Thymus (tissue), 11 donors: ENCODE results near the gene RRP8. TPM values are rescaled to one million over a fixed set of nuclear protein-coding genes. Genes with fewer than 3 reads are reported as not detected.

Experiments
- DNase-seq, 9 donors: peaks; one replicate each; pipeline ENCODE4 v3.0.0-alpha.2; 2013; ENCODE audit warnings: low spot score in 9 of 9, low read depth in 6 of 9, missing footprints in 1 of 9
- H3K27ac ChIP-seq, 2 donors: one replicate each; pipeline ENCODE4 v1.5.1; 2013; ENCODE audit warnings: control low read depth in 1 of 2, low read depth in 1 of 2, low read length in 1 of 2, mild to moderate bottlenecking in 1 of 2, moderate library complexity in 1 of 2
- H3K27me3 ChIP-seq, 2 donors: one replicate each; pipeline ENCODE4 v1.5.1; 2013; ENCODE audit warnings: low read length in 1 of 2; ENCODE audit not compliant: control insufficient read depth in 2 of 2, insufficient read depth in 1 of 2
- H3K36me3 ChIP-seq, 2 donors: one replicate each; pipeline ENCODE4 v1.5.1; 2013; ENCODE audit warnings: low read length in 1 of 2, mild to moderate bottlenecking in 1 of 2, moderate library complexity in 1 of 2; ENCODE audit not compliant: control insufficient read depth in 2 of 2, insufficient read depth in 2 of 2
- H3K4me1 ChIP-seq, 2 donors: one replicate each; pipeline ENCODE4 v1.5.1; 2013; ENCODE audit warnings: low read length in 2 of 2; ENCODE audit not compliant: control insufficient read depth in 2 of 2, insufficient read depth in 2 of 2
- H3K4me3 ChIP-seq, 2 donors: one replicate each; pipeline ENCODE4 v1.5.1; 2013; ENCODE audit warnings: low read length in 2 of 2, control low read depth in 1 of 2, mild to moderate bottlenecking in 1 of 2
- H3K9me3 ChIP-seq, 2 donors: one replicate each; pipeline ENCODE4 v1.5.1; 2013; ENCODE audit warnings: low read length in 1 of 2, mild to moderate bottlenecking in 1 of 2; ENCODE audit not compliant: control insufficient read depth in 2 of 2, insufficient read depth in 1 of 2
- WGBS: extraction: QIAGEN DNeasy Blood & Tissue Kit; methylation state at CpG from one replicate; pipeline ENCODE4 v1.1.7; 2013; 5-methylcytosine and 5-hydroxymethylcytosine counted together
- polyA plus RNA-seq: library from polyadenylated mRNA; stranded (reverse); fragments of 200-250 nt; gene quantifications from one replicate; pipeline ENCODE4 v1.2.3, GENCODE V29; 2013
- total RNA-seq: library from RNA; stranded (reverse); fragments of 120-200 nt; gene quantifications from one replicate; pipeline ENCODE4 v1.2.4, GENCODE V29; 2013
- donor health status: healthy.

The RRP8 gene
- total and polyA plus RNA-seq, 2 donors, result 22.0 to 32.2 TPM

DNA sequence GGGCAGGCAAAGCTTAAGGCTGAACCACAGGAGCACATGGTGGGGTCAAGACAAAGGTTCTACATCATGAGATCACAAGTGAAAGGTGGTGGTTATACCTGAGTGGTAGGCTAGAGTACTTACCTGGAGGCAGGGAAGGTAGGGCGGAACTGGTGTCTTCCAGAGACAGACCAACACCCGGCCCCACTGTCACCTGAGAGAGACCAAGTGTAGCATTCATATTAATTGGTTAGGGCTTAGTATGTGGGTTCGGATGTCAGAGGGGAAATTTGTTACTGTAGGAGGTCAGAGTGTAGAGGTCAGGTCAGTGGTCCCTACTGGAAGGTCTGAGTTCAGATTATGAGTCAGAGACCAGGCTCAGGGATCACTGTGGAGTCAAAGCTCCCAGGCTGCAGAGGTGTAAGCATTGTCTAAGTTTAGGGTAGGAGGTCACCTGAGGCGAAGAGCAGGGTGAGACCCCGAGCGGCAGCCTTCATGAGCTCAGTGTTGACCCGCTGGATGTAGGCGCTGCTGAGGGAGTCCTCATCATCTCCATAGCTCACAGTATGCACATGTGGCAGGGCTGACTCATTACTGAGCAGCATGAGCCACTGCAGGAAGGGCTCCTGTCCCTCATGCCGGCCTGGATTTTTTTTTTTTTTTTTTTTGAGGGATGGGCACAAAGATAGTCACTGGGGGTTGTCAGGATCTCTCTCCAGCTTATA, 12.6 kb upstream of the RRP8 start:
- Histone ChIP-seq H3K36me3 (peaks cover 12 to 15% of the 10 kb centered on the region in 2 donors), H3K9me3 (no peaks in the 10 kb centered on the region), H3K4me3 (no peak overlapping the region), H3K4me1 (peaks cover 17 to 28% of the 10 kb centered on the region in 2 donors), H3K27ac (no peak overlapping the region), H3K27me3 (no peaks in the 10 kb centered on the region)
- no peak for DNase-seq
- WGBS, result 98% methylated on average over 9 of the region's 9 CpGs

DNA sequence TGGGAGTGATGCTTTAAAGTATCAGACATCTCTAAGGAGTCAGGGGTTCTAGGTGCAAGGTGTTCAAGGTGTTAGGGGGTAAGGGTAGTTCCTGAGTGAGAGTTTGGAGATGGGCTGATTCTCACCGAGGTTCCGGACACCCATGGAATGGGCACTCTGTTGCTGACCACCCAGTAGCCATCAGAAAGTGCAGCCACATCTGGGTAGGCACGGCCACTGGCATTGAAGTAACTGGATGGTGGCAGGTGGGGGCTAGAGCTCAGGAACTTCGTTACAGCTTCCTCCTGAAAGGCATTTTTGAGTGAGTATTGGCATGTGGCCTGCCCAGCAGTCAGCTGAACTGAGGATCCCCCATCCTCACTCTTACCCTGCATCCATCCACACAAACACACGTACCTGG, 11.6 kb upstream of the RRP8 start:
- Histone ChIP-seq H3K4me1 (peaks cover 22 to 34% of the 10 kb centered on the region in 2 donors), H3K27ac (no peak overlapping the region), H3K9me3 (no peaks in the 10 kb centered on the region), H3K36me3 (peaks cover 22 to 24% of the 10 kb centered on the region in 2 donors), H3K27me3 (no peaks in the 10 kb centered on the region), H3K4me3 (no peak overlapping the region)
- DNase-seq, result no peak
- WGBS, result 98% methylated on average over 5 of the region's 5 CpGs

DNA sequence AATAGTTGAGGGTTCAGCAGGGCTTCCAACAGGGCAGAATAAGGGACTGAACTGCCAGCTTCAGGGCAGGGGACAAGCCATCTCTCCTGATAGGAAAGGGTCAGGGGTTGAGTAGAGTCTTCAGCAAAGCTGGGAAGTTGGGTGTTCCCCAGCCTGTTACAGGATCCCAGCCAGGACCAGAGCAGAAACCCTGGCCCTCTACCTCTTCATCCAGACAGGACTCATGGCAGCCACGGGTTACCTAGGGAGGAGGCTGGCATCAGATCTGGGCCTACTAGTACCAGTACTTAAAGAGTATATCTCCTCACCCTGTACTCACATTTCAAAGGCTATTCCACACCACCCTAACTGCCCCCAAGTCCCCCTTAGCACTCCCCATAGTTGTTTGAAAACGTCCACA, 11.0 kb upstream of the RRP8 start:
- no peak overlapping the region for H3K27ac ChIP-seq
- H3K4me1 ChIP-seq, result peaks cover 22 to 33% of the 10 kb centered on the region in 2 donors
- H3K36me3 ChIP-seq, result peaks cover 28 to 30% of the 10 kb centered on the region in 2 donors
- 99% methylated on average over 2 of the region's 2 CpGs for WGBS
- H3K4me3 ChIP-seq, result no peak overlapping the region
- H3K9me3 ChIP-seq, result no peaks in the 10 kb centered on the region
- DNase-seq, result no peak
- no peaks in the 10 kb centered on the region for H3K27me3 ChIP-seq

- H3K4me3 ChIP-seq, result no peak overlapping the region
- peaks cover 37 to 40% of the 10 kb centered on the region in 2 donors for H3K36me3 ChIP-seq
- H3K27ac ChIP-seq, result no peak overlapping the region
- peaks cover 19 to 28% of the 10 kb centered on the region in 2 donors for H3K4me1 ChIP-seq
- H3K9me3 ChIP-seq, result no peaks in the 10 kb centered on the region
- H3K27me3 ChIP-seq, result no peaks in the 10 kb centered on the region
- WGBS, result over 99% methylated on average over 3 of the region's 3 CpGs
- DNase-seq, result no peak
These were observed 10.1 kb upstream of the RRP8 start for GRCh38 chr11:6613496-6613895.

GRCh38 chr11:6612213-6613041, 9.0 kb upstream of the RRP8 start, which contains the start of gene TAF10:
TSS of gene TAF10 (minus strand) at chr11:6612216. CDS start at chr11:6612189, 27 bp downstream.
- Histone ChIP-seq H3K27ac (peak within 1 kb of the TSS; percentile 99 to 100), H3K9me3 (no peaks in the 10 kb centered on the region), H3K4me1 (peaks cover 15 to 23% of the 10 kb centered on the region in 2 donors), H3K27me3 (no peaks in the 10 kb centered on the region), H3K36me3 (peaks cover 45 to 51% of the 10 kb centered on the region in 2 donors), H3K4me3 (peak within 1 kb of the TSS; percentile 87 to 92)
- WGBS, result under 1% methylated on average over 51 of the region's 51 CpGs
- DNase-seq, result peak; percentile 75 to 96 (median 91)

DNA sequence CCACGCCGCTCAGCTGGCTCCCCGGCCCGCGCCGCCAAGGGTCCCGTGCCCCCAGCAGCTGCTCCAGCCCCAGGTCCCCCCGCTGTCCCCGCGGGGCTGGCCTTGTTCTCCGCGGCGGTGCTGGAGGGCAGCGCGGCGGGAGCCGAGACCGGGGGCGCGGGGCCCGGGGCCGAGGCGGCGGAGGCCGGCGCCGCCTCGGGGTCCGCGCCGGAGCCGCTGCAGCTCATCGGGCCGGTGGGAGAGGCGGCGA, 8.5 kb upstream of the RRP8 start:
- DNase-seq, result no peak
- Histone ChIP-seq H3K4me3 (peak overlapping the region; percentile 87 to 92), H3K9me3 (no peaks in the 10 kb centered on the region), H3K27ac (peak overlapping the region; percentile 99 to 100), H3K27me3 (no peaks in the 10 kb centered on the region), H3K36me3 (peaks cover 45 to 53% of the 10 kb centered on the region in 2 donors), H3K4me1 (peaks cover 17 to 27% of the 10 kb centered on the region in 2 donors)
- WGBS, result under 1% methylated on average over 36 of the region's 36 CpGs

DNA sequence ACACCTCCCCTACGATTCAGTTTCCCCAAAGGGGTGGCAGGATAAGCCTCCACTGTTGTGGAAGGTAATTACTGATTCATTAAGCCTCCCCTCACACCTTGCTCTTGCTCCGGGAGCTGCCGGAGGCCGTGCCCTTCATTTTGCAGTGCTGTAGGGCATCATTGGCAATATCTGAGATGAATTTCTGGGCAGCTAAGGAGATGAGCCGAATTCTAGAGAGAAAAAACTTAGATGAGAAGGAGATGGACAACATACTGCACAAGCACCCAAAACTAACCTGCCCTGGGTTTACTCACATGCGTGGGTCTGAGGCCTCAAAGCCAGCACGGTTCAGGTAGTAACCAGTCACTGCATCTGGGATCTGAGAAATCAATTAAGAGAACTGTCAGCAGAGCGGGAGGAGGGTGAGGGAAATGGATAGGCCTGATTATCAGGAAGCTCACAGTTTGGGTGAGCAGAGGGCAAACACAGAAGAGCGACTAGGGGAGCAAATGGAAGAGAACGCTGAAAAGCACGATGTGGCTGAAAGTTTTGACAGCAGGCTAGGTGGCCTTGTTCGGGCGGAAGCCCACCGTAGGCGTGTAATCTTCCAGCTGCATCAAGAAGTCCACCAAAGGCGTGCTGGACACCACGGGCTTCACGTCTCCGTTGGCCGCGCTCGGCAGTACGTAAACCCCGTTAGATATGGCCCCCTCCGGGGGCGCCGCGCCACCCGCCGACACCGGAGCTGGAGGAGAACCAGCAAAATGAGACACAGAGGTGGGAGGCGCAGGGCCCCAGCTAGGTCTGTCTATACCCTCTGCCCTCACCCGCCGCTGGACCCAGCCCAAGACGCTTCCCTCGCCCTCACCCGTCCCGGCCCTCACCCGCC, 7.9 kb upstream of the RRP8 start:
- H3K9me3 ChIP-seq, result no peaks in the 10 kb centered on the region
- peak in 3 of 9 donors; percentile 23 to 44 (median 30) for DNase-seq
- H3K36me3 ChIP-seq, result peaks cover 45 to 51% of the 10 kb centered on the region in 2 donors
- 23% methylated on average over 39 of the region's 39 CpGs for WGBS
- H3K4me3 ChIP-seq, result peak overlapping the region; percentile 78 to 87
- peaks cover 19 to 33% of the 10 kb centered on the region in 2 donors for H3K4me1 ChIP-seq
- peak overlapping the region; percentile 68 to 99 for H3K27ac ChIP-seq
- H3K27me3 ChIP-seq, result no peaks in the 10 kb centered on the region

DNA sequence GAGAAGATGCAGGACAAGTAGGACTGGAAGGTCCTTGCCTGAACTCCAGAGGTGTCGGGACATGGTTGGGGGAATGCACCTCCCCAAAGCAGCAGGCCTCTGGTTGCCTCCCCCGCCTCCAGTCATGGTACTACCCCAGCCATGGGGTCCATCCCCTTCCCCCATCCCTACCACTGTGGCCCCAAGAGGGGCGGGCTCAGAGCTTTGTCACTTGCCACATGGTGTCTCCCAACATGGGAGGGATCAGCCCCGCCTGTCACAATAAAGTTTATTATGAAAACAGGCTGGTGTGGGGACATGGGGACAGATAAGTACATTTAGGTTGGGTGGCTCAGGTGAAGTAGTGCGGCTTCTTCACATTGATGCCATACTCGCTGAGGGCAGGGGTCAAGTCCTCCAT, 7.2 kb upstream of the RRP8 start:
- 97% methylated on average over 6 of the region's 6 CpGs for WGBS

More for the DNA sequence above, 7.2 kb upstream of the RRP8 start:
- no peak for DNase-seq
- Histone ChIP-seq H3K4me3 (no peak overlapping the region), H3K27ac (no peak overlapping the region), H3K36me3 (peaks cover 40 to 45% of the 10 kb centered on the region in 2 donors), H3K9me3 (no peaks in the 10 kb centered on the region), H3K27me3 (no peaks in the 10 kb centered on the region), H3K4me1 (peaks cover 19 to 35% of the 10 kb centered on the region in 2 donors)
